NT2/D1 (cell line): Measurements from ENCODE around the gene QKI.

Experiments used
- SUZ12 ChIP-seq: IDR thresholded peaks from 2 replicates; pipeline ENCODE4 v1.6.1; 2011; ENCODE audit not compliant: insufficient read length, insufficient read depth; ENCODE audit errors: extremely low read depth
- YY1 ChIP-seq: IDR thresholded peaks from 2 replicates; pipeline ENCODE4 v1.6.1; 2011; ENCODE audit not compliant: insufficient read length, insufficient read depth
- ZNF274 ChIP-seq: IDR thresholded peaks from 2 replicates; pipeline ENCODE4 v1.6.1; 2011; ENCODE audit warnings: mild to moderate bottlenecking, low read depth, low read length

DNA sequence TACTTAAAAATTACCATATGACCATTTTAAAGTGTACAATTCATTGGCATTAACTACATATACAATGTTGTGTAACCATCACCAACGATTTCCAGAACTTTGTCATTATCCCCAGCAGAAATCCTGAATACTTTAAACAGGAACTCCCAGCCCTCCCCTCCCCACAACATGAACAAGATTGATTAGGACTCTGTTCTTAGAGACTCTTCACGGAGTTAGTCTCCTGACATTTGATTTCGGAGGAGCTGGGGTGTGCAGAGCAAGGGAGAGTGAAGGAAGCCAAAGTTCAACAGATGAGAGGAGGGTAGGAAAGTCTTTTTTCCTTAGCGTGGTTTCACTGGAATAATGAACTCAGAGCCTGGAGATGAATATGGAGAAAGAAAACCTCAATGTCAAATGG is 17.2 kb upstream of the QKI start:
- TF ChIP-seq ZNF274 (no peak), YY1 (no peak), SUZ12 (no peak)
